ENCODE data around the gene AHSA1.

DNA sequence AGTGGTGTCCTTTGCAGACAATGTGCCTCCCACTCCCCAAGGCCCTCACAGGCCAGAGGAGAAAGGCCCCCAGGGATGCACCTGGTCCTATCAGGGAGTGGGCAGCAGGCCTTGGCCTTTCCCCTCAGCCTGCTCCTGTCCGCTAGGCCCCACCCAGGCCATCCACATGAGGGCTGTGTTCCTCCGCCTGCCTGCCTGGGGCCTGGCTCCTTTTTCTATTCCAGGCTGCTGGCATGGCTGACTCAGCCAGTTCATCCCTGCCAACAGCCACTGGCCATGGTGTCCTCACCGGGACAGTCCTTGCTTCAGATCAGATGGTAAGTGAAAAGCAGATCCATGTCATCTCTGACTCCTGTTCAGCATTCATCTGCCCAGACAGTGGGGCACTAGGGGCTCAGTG lies 27.4 kb downstream of the AHSA1 start:
- TF ChIP-seq, protein P1, sequence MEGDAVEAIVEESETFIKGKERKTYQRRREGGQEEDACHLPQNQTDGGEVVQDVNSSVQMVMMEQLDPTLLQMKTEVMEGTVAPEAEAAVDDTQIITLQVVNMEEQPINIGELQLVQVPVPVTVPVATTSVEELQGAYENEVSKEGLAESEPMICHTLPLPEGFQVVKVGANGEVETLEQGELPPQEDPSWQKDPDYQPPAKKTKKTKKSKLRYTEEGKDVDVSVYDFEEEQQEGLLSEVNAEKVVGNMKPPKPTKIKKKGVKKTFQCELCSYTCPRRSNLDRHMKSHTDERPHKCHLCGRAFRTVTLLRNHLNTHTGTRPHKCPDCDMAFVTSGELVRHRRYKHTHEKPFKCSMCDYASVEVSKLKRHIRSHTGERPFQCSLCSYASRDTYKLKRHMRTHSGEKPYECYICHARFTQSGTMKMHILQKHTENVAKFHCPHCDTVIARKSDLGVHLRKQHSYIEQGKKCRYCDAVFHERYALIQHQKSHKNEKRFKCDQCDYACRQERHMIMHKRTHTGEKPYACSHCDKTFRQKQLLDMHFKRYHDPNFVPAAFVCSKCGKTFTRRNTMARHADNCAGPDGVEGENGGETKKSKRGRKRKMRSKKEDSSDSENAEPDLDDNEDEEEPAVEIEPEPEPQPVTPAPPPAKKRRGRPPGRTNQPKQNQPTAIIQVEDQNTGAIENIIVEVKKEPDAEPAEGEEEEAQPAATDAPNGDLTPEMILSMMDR (IDR thresholded peaks at IDR 0.05), result no peak
- no peak for TF ChIP-seq POLR2A (IDR thresholded peaks at IDR 0.05)

All from testis (tissue), 2 donors.